OCI-LY7 (cell line): ENCODE measurements around the gene DUOXA2. TPM values are rescaled to one million over a fixed set of nuclear protein-coding genes. Genes with fewer than 3 reads are reported as not detected.

ENCODE experiments used
- BruUV-seq: library from RNA; stranded (reverse); fragments of 400-500 nt; replicated peaks from 2 replicates; lab custom pipeline; 2021; lab: Mats Ljungman, UMichigan
- CTCF ChIA-PET: fragments of 300-600 bp; sonication (Branson Sonifier 250); formaldehyde crosslinking; loops from one replicate; lab custom pipeline; 2022; ENCODE audit warnings: antibody characterized with exemption; ENCODE audit not compliant: unreplicated experiment; lab: Charles Lee
- POLR2A ChIA-PET: fragments of 300-600 bp; sonication (Branson Sonifier 250); formaldehyde crosslinking; loops from one replicate; lab custom pipeline; 2022; ENCODE audit warnings: antibody characterized with exemption; lab: Charles Lee
- DNase-seq: peaks from one replicate; pipeline ENCODE4 v3.0.0-alpha.2; 2015; ENCODE audit warnings: low spot score
- H2AFZ ChIP-seq: fragments of 200-600 bp; sonication (generic), shearing (Covaris generic); 2 replicates; pipeline ENCODE4 v1.6.1; 2014; ENCODE audit warnings: mild to moderate bottlenecking, antibody characterized with exemption, low read length, moderate library complexity
- H3K27ac ChIP-seq: fragments of 200-600 bp; sonication (generic); 2 replicates; pipeline ENCODE4 v1.5.1; 2014; ENCODE audit warnings: mixed run types, low read depth, mild to moderate bottlenecking, moderate library complexity, low read length, inconsistent platforms; ENCODE audit not compliant: poor library complexity, severe bottlenecking
- H3K36me3 ChIP-seq: fragments of 200-600 bp; sonication (generic); 2 replicates; pipeline ENCODE4 v1.6.1; 2014; ENCODE audit warnings: mild to moderate bottlenecking, antibody characterized with exemption, low read length, moderate library complexity, mixed read lengths; ENCODE audit not compliant: insufficient read depth
- H3K4me1 ChIP-seq: fragments of 200-600 bp; sonication (generic); 2 replicates; pipeline ENCODE4 v1.5.1; 2014; ENCODE audit warnings: mild to moderate bottlenecking, low read length; ENCODE audit not compliant: insufficient read depth, poor library complexity, severe bottlenecking
- H3K4me2 ChIP-seq: fragments of 200-600 bp; sonication (generic); 2 replicates; pipeline ENCODE4 v1.6.1; 2014; ENCODE audit warnings: mild to moderate bottlenecking, low read length
- H3K4me3 ChIP-seq: fragments of 200-600 bp; sonication (generic); 2 replicates; pipeline ENCODE4 v1.5.1; 2014; ENCODE audit warnings: mild to moderate bottlenecking, low read depth, low read length; ENCODE audit not compliant: poor library complexity, severe bottlenecking
- H3K79me2 ChIP-seq: fragments of 200-600 bp; sonication (generic); 2 replicates; pipeline ENCODE4 v1.6.1; 2016; ENCODE audit warnings: low read depth, mild to moderate bottlenecking, low read length, moderate library complexity, mixed read lengths; ENCODE audit not compliant: insufficient read depth
- H3K9me2 ChIP-seq: fragments of 200-600 bp; sonication (generic); 2 replicates; pipeline ENCODE4 v1.6.1; 2016; ENCODE audit warnings: mild to moderate bottlenecking, low read length, mixed read lengths; ENCODE audit not compliant: insufficient read depth
- H3K9me3 ChIP-seq: fragments of 200-600 bp; sonication (generic); 2 replicates; pipeline ENCODE4 v1.6.1; 2014; ENCODE audit warnings: mild to moderate bottlenecking, mixed run types, low read length, mixed read lengths
- H4K20me1 ChIP-seq: fragments of 200-600 bp; sonication (generic); 2 replicates; pipeline ENCODE4 v1.6.1; 2014; ENCODE audit warnings: mild to moderate bottlenecking, antibody characterized with exemption, low read length, moderate library complexity, mixed read lengths; ENCODE audit not compliant: insufficient read depth
- CTCF ChIP-seq: fragments of 200-600 bp; sonication (generic); conservative IDR thresholded peaks from 2 replicates; pipeline ENCODE4 v1.5.1; 2014; ENCODE audit warnings: mild to moderate bottlenecking, antibody characterized with exemption, low read length, moderate library complexity, mixed read lengths
- EZH2phosphoT487 ChIP-seq: fragments of 200-600 bp; sonication (generic); IDR thresholded peaks from 2 replicates; pipeline ENCODE4 v1.6.1; 2018; ENCODE audit warnings: low read depth, borderline replicate concordance, mild to moderate bottlenecking, mixed run types, antibody characterized with exemption, low read length, moderate library complexity, mixed read lengths
- intact Hi-C: fragments of 100-400 bp; cut with micrococcal nuclease; formaldehyde crosslinking; loops from one replicate; pipeline ENCODE4 v1.10.0; 2022; ENCODE audit not compliant: unreplicated experiment
- total RNA-seq, 2 experiments: library from RNA; depleted of rRNA in 1 of 2; stranded (reverse); fragments of >200 nt in 1 of 2; shearing (Covaris generic) in 1 of 2; gene quantifications; 2 replicates each; pipeline ENCODE4 v1.2.3, GENCODE V29; 2014 to 2022

DUOXA2 gene
- total RNA-seq, 2 experiments from 2014 or later, result not detected

GRCh38 chr15:45156744-45157455 is 42.8 kb downstream of the DUOXA2 start:
- Histone ChIP-seq H3K4me3 (no peak overlapping the region), H3K9me3 (no peaks in the 10 kb centered on the region), H3K4me1 (no peaks in the 10 kb centered on the region), H3K36me3 (no peaks in the 10 kb centered on the region), H3K79me2 (no peaks in the 10 kb centered on the region), H4K20me1 (no peaks in the 10 kb centered on the region), H3K4me2 (no peak overlapping the region), H2AFZ (no peak overlapping the region), H3K27ac (no peak overlapping the region), H3K9me2 (no peaks in the 10 kb centered on the region)
- TF ChIP-seq EZH2phosphoT487 (no peak), CTCF (no peak)
- ChIA-PET CTCF (interaction anchor here (0.6 kb wide), 1 partner anchor 8 kb away, joined by 3 read pairs; no protein-coding TSS in a partner anchor), POLR2A (no interaction called here)
- intact Hi-C loops, result no loop called here
- BruUV-seq, result no TSS peak
- DNase-seq, result no peak

- Histone ChIP-seq H3K4me1 (no peaks in the 10 kb centered on the region), H4K20me1 (no peaks in the 10 kb centered on the region), H3K4me3 (no peak overlapping the region), H3K9me3 (no peaks in the 10 kb centered on the region), H3K9me2 (no peaks in the 10 kb centered on the region), H3K27ac (no peak overlapping the region), H3K79me2 (no peaks in the 10 kb centered on the region), H3K4me2 (no peak overlapping the region), H2AFZ (no peak overlapping the region), H3K36me3 (no peaks in the 10 kb centered on the region)
- intact Hi-C loops, result no loop called here
- ChIA-PET POLR2A (interaction anchor here (1.2 kb wide), 1 partner anchor 8 kb away, joined by 4 read pairs; no protein-coding TSS in a partner anchor), CTCF (no interaction called here)
- no peak for TF ChIP-seq EZH2phosphoT487
- TF ChIP-seq CTCF, result no peak
- no peak for DNase-seq
- no TSS peak for BruUV-seq
These were observed 43.8 kb downstream of the DUOXA2 start for GRCh38 chr15:45157974-45158373.

DNA sequence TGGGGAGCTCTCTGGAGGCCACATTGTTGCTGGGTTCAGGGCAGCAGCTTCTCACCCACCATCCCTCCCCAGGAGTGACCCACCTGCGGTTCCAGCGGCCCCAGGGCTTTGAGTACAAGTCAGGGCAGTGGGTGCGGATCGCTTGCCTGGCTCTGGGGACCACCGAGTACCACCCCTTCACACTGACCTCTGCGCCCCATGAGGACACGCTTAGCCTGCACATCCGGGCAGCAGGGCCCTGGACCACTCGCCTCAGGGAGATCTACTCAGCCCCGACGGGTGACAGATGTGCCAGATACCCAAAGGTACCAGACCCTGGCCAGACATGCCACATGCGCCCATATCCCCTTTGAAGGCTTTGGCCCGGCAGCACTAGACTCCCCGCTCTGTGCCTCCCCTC is 47.5 kb downstream of the DUOXA2 start:
- intact Hi-C loops, result loop anchor here (10.0 kb wide), 1 partner anchor 453 kb away; no protein-coding TSS in a partner anchor
- no peak overlapping the region for H2AFZ ChIP-seq
- H3K9me2 ChIP-seq, result no peaks in the 10 kb centered on the region
- no peak overlapping the region for H3K4me3 ChIP-seq
- H4K20me1 ChIP-seq, result no peaks in the 10 kb centered on the region
- DNase-seq, result no peak
- no peaks in the 10 kb centered on the region for H3K36me3 ChIP-seq
- no TSS peak for BruUV-seq
- no peak overlapping the region for H3K4me2 ChIP-seq
- no peaks in the 10 kb centered on the region for H3K79me2 ChIP-seq
- no peaks in the 10 kb centered on the region for H3K9me3 ChIP-seq
- TF ChIP-seq CTCF (no peak), EZH2phosphoT487 (no peak)
- ChIA-PET CTCF (no interaction called here), POLR2A (interaction anchor here (0.7 kb wide), 1 partner anchor 159 kb away, joined by 4 read pairs; no protein-coding TSS in a partner anchor)
- peaks cover 9% of the 10 kb centered on the region for H3K4me1 ChIP-seq
- H3K27ac ChIP-seq, result no peak overlapping the region
